ENCODE results near the gene FSIP1.

Gene FSIP1

DNA sequence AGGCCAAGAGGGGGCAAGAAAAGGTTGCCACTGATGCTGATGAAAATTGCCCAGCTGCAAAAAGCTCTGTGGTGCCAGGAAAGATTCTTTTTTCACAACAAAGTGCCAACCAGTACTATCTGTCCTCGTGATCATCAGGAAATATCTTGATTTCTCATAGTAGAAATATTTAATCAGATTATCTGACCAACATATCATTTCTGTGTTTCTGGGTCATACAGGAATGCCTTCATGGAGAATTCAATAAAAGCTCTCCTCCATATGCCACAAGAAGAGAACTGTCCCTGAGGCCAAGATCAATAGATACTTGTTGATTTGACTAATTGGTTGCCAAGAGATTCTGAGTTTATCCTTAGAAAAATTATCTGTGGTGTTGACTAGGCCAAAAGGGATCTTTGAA is 63.5 kb downstream of the FSIP1 start:
- H3K79me2 ChIP-seq (ENCODE audit: insufficient read depth, low read length), result no peaks in the 10 kb centered on the region
- H3K4me2 ChIP-seq (ENCODE audit: low read length), result no peak overlapping the region
- H3K9ac ChIP-seq (ENCODE audit: low read length), result no peak overlapping the region
- H2AFZ ChIP-seq (ENCODE audit: low read length), result no peak overlapping the region
- H3K36me3 ChIP-seq (ENCODE audit: insufficient read depth, low read length), result no peaks in the 10 kb centered on the region
- H3K27ac ChIP-seq (ENCODE audit: low read depth, low read length, poor library complexity, severe bottlenecking), result no peak overlapping the region
- no peaks in the 10 kb centered on the region for H4K20me1 ChIP-seq (ENCODE audit: insufficient read depth, low read length)
- no peaks in the 10 kb centered on the region for H3K9me3 ChIP-seq (ENCODE audit: low read length)
- no peaks in the 10 kb centered on the region for H3F3A ChIP-seq (ENCODE audit: insufficient read depth, low read length)
- TF ChIP-seq, protein P1, sequence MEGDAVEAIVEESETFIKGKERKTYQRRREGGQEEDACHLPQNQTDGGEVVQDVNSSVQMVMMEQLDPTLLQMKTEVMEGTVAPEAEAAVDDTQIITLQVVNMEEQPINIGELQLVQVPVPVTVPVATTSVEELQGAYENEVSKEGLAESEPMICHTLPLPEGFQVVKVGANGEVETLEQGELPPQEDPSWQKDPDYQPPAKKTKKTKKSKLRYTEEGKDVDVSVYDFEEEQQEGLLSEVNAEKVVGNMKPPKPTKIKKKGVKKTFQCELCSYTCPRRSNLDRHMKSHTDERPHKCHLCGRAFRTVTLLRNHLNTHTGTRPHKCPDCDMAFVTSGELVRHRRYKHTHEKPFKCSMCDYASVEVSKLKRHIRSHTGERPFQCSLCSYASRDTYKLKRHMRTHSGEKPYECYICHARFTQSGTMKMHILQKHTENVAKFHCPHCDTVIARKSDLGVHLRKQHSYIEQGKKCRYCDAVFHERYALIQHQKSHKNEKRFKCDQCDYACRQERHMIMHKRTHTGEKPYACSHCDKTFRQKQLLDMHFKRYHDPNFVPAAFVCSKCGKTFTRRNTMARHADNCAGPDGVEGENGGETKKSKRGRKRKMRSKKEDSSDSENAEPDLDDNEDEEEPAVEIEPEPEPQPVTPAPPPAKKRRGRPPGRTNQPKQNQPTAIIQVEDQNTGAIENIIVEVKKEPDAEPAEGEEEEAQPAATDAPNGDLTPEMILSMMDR (IDR thresholded peaks at IDR 0.05; ENCODE audit: low read length), result no peak
- H3K4me3 ChIP-seq (ENCODE audit: low read depth, low read length, poor library complexity, severe bottlenecking), result no peak overlapping the region
- H3K27me3 ChIP-seq (ENCODE audit: insufficient read depth, low read length), result 0 out of 2 replicates have a peak, but pooled peaks cover 3% of the 10 kb centered on the region
- no peaks in the 10 kb centered on the region for H3K9me2 ChIP-seq (ENCODE audit: low read depth, low read length)
- H3K4me1 ChIP-seq (ENCODE audit: insufficient read depth, low read length, severe bottlenecking), result no peaks in the 10 kb centered on the region

DNA sequence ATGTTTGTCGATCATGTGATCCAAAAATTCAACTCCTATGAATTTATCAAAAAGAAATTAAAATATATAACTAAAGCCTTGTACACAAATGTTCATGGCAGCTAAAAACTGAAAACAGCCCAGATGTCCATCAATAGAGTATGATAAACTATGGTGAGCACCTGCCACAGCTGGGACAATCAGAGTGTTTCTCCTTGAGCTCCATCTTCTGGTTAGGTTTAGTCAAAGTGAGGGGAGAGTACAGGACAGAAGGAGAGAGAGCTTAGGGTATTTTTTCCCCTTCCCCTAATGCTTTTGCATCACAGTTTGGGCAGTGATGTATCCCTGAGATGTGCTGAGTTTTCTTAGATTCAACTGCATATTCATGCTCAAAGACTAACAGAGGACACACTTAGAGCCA is 65.5 kb downstream of the FSIP1 start:
- H3K36me3 ChIP-seq (ENCODE audit: insufficient read depth, low read length), result no peaks in the 10 kb centered on the region
- no peak overlapping the region for H3K9ac ChIP-seq (ENCODE audit: low read length)
- H3K4me1 ChIP-seq (ENCODE audit: insufficient read depth, low read length, severe bottlenecking), result no peaks in the 10 kb centered on the region
- H3K4me3 ChIP-seq (ENCODE audit: low read depth, low read length, poor library complexity, severe bottlenecking), result no peak overlapping the region
- no peaks in the 10 kb centered on the region for H4K20me1 ChIP-seq (ENCODE audit: insufficient read depth, low read length)
- H3K79me2 ChIP-seq (ENCODE audit: insufficient read depth, low read length), result no peaks in the 10 kb centered on the region
- TF ChIP-seq, protein P1 (IDR thresholded peaks at IDR 0.05; ENCODE audit: low read length), result no peak
- H3K4me2 ChIP-seq (ENCODE audit: low read length), result no peak overlapping the region
- H3K9me3 ChIP-seq (ENCODE audit: low read length), result no peaks in the 10 kb centered on the region
- no peaks in the 10 kb centered on the region for H3F3A ChIP-seq (ENCODE audit: insufficient read depth, low read length)
- H3K27me3 ChIP-seq (ENCODE audit: insufficient read depth, low read length), result 0 out of 2 replicates have a peak, but pooled peaks cover 3% of the 10 kb centered on the region
- H2AFZ ChIP-seq (ENCODE audit: low read length), result no peak overlapping the region
- H3K27ac ChIP-seq (ENCODE audit: low read depth, low read length, poor library complexity, severe bottlenecking), result no peak overlapping the region
- no peaks in the 10 kb centered on the region for H3K9me2 ChIP-seq (ENCODE audit: low read depth, low read length)

DNA sequence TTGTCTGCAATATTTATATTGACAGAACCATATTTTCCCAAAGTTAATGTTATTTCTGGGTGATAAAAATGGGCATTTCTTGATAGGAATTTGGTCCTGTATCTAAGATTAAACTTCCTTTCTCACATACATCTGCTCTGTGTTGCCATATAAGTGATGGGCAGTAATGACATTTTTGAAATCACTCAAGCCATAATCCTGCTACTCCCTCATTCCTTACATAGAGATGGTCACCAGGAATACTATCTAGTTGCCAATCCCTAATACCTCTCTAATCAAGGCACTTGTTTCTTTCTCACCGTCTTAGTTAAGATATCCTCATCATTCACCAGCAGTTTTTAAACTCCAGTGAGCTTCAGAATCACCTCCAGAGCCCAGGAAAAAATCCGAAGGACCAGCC is 68.4 kb downstream of the FSIP1 start:
- H3F3A ChIP-seq (ENCODE audit: insufficient read depth, low read length), result no peaks in the 10 kb centered on the region
- no peaks in the 10 kb centered on the region for H3K27me3 ChIP-seq (ENCODE audit: insufficient read depth, low read length)
- no peak overlapping the region for H3K4me2 ChIP-seq (ENCODE audit: low read length)
- H3K9me3 ChIP-seq (ENCODE audit: low read length), result no peaks in the 10 kb centered on the region
- H3K4me1 ChIP-seq (ENCODE audit: insufficient read depth, low read length, severe bottlenecking), result no peaks in the 10 kb centered on the region
- H3K79me2 ChIP-seq (ENCODE audit: insufficient read depth, low read length), result no peaks in the 10 kb centered on the region
- H4K20me1 ChIP-seq (ENCODE audit: insufficient read depth, low read length), result no peaks in the 10 kb centered on the region
- H3K36me3 ChIP-seq (ENCODE audit: insufficient read depth, low read length), result no peaks in the 10 kb centered on the region
- no peak overlapping the region for H3K27ac ChIP-seq (ENCODE audit: low read depth, low read length, poor library complexity, severe bottlenecking)
- no peak overlapping the region for H3K9ac ChIP-seq (ENCODE audit: low read length)
- no peak for TF ChIP-seq EZH2 (IDR thresholded peaks at IDR 0.05; ENCODE audit: borderline replicate concordance, low read length)
- TF ChIP-seq, protein P1 (IDR thresholded peaks at IDR 0.05; ENCODE audit: low read length), result no peak
- no peak overlapping the region for H3K4me3 ChIP-seq (ENCODE audit: low read depth, low read length, poor library complexity, severe bottlenecking)
- H2AFZ ChIP-seq (ENCODE audit: low read length), result no peak overlapping the region
- no peaks in the 10 kb centered on the region for H3K9me2 ChIP-seq (ENCODE audit: low read depth, low read length)
